ENCODE results near the gene ZMYM3. TPM values are rescaled to one million over a fixed set of nuclear protein-coding genes. Genes with fewer than 3 reads are reported as not detected.

ZMYM3 gene
- total RNA-seq, 1 experiment from 2014 or later = 15.5 TPM

GRCh38 chrX:71253253-71254091, 468 bp downstream of the ZMYM3 start:
- peak; percentile 5 for DNase-seq (ENCODE audit: low spot score)

- no peak for DNase-seq (ENCODE audit: low spot score)
Measured at GRCh38 chrX:71252221-71252620, 1.7 kb downstream of the ZMYM3 start.

DNA sequence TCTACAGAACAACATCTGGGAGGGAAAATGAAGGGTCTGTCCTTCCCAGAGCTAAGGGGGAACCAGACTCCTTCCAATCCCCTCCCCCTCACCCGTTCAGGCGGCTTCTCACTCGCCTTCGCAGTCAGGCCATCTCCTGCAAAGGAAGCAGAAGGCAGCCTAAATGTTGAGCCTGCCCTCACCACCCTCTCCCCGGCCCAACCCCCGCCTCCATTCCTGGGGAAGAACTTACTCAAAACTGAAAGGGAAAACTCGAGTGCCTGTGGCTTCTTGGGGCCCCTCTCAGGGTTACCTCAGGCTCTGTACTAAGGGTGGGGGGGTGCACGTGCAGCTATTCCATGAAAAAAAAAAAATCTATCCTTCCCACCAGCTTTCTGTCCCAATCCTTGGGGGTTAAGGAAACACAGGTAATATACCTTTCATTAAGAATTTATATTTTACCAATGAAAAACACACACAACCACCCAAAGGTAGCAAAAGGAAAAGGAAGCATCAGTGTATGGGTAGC, 2.4 kb downstream of the ZMYM3 start:
- no peak for DNase-seq (ENCODE audit: low spot score)

- no peak for DNase-seq (ENCODE audit: low spot score)
Measured at GRCh38 chrX:71250841-71251240, 3.1 kb downstream of the ZMYM3 start.

DNA sequence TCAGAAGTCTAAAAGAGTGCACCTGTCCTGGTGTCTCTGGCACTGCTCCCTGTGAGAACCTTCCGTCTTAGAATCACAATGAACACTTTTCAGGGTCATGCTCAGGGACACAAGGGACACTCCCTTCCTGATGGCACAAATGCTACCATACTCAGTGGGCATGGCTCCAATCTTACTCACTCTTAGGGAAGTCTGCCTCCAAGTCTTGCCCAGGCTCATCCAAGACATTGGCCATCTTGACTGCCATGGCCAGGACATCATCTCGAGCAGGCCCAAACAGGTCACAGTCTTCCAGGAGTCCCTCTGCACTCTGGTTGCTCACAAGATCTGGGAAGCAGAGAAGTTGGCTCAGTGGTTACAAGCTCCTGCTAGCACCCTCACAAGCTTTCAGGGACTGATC, 8.8 kb downstream of the ZMYM3 start:
- DNase-seq (ENCODE audit: low spot score) = no peak

GRCh38 chrX:71244359-71245128, 9.4 kb downstream of the ZMYM3 start:
- DNase-seq (ENCODE audit: low spot score) = no peak

DNA sequence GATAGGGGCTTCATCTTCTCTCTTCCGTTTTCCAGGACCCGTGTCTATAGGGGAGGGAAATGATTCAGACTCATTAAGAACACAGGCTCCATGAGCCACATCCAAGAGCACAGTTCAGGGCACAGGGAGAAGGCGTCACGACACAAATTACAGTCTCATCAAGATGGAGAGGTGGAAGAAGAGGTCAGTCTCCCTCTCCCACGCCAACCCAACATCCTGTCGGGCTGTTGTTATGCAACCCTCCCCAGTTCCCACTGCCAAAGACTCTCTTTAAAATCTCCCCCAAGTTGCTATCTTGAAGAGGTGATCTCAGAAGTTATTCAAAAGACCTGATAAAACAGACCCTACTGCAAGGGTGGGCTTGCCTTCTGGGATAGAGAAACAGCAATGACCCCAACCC, 12.6 kb downstream of the ZMYM3 start:
- DNase-seq (ENCODE audit: low spot score) = no peak

- no peak for DNase-seq (ENCODE audit: low spot score)
Measured at GRCh38 chrX:71239781-71240180, 14.2 kb downstream of the ZMYM3 start.

- DNase-seq (ENCODE audit: low spot score) = no peak
Measured at GRCh38 chrX:71236836-71237235, 17.1 kb downstream of the ZMYM3 start.

- DNase-seq (ENCODE audit: low spot score) = no peak
Measured at GRCh38 chrX:71235482-71235881, 18.5 kb downstream of the ZMYM3 start.

DNA sequence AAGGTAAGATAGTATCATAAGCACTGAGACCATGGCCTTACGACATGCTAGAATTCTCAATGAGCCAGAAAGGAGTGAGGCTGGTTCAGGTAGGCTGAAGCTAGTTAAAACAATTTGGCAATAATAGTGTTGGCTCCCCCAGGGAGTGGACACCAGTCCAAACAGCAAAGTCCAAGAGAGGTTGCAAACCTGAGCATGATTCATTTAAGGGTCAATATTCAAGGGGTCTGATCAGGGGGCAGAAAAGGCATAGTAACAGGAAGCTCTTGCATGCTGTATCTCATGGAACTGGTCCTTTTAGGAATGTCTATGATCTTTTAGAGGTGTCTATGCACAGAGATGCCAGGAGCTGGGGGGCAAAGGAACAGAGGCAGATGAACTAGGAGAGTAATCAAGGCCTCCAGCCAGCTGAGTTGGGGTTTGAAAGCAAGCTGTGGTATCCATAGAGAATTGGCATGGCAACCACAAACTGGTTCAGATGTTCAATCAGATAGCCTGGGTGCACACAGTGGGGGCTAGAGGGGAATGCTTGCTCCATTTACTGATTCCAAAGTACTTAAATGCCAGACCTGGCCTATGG, 25.8 kb downstream of the ZMYM3 start:
- DNase-seq (ENCODE audit: low spot score) = no peak

GRCh38 chrX:71227370-71228062, 26.4 kb downstream of the ZMYM3 start:
- no peak for DNase-seq (ENCODE audit: low spot score)

- DNase-seq (ENCODE audit: low spot score) = peak; percentile 1
Measured at GRCh38 chrX:71225676-71226075, 28.3 kb downstream of the ZMYM3 start.

DNA sequence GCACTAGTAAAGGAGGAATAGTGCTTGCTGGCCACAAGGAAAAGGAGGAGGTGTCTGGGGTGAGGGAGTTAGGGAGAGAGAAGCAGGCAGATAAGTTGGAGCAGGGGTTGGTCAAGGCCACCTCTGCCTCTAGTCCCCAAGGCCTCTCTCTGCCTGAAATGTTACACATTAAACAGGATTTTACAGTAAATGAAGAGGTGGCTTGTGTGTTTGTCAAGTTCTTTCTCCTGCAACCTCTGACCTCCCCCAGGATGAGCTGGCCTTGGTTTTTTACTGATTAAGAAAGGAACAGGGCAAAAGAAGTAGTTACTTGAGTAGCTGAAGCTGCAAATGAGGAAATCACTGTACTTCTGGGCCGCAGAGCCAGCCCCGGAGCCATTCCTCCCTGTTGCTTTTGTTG, 28.9 kb downstream of the ZMYM3 start:
- DNase-seq (ENCODE audit: low spot score) = no peak

GRCh38 chrX:71224098-71224708, 29.7 kb downstream of the ZMYM3 start:
- no peak for DNase-seq (ENCODE audit: low spot score)

- DNase-seq (ENCODE audit: low spot score) = no peak
Measured at GRCh38 chrX:71222929-71223328, 31.0 kb downstream of the ZMYM3 start, which contains the start of gene GJB1. Gene GJB1, plus strand, starts transcription at chrX:71223224. Its CDS starts 484 bp downstream, at chrX:71223708.

GRCh38 chrX:71221145-71221544, 32.8 kb downstream of the ZMYM3 start:
- no peak for DNase-seq (ENCODE audit: low spot score)

GRCh38 chrX:71217298-71217697, 36.6 kb downstream of the ZMYM3 start:
- DNase-seq (ENCODE audit: low spot score) = no peak

DNA sequence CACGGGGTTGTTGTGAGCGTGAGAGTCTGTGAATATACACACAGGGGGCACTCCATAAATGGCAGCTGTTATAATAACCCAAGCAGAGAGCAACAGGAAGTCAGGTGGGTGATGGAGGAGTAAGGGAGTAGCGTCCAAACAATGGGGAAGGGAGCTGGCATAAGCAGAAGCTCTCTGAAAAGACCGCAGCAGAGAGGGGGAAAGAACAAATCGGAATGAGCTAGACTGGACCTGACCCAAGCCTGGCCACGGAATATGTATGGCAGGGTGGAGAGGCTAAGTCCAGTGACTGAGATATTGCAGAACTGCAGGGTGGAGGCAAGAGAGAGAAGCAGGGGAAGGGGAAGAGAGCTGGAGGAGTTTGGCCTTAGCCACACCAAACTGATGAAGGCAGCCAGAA, 37.5 kb downstream of the ZMYM3 start:
- DNase-seq (ENCODE audit: low spot score) = no peak

GRCh38 chrX:71215338-71215912, 38.5 kb downstream of the ZMYM3 start:
- DNase-seq (ENCODE audit: low spot score) = no peak
